NOMO-1 (cell line): Measurements from ENCODE around the gene TMC1.
"Not testable (repeated sequence)": the region's sequence is repeated elsewhere in the genome, so short reads cannot be mapped to it uniquely, and the experiment has no call there.

ENCODE experiments used
- DNase-seq, 2 experiments: peaks; one replicate each; lab custom pipeline; 2025; ENCODE audit not compliant: unreplicated experiment in 2 of 2; lab: John Stamatoyannopoulos, UW

TMC1 gene

DNA sequence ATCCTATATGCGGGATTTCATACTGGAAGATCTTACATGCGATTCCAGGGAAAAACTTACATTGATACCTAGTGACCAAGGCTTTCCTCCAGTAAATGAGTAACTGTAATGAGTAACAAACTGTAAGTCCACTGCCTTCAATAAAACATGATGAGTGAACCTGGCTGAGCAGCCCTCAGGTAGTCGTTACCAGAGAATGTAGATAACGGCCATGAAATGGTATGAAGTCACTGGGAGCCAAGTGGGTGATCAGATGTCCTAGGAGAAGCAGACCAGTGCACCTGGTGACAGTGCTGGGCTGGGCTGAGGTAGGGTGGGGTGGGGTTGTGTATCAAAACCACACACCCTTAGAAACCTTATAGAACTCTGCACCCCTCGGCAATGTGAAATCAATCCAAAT, 227.9 kb downstream of the TMC1 start:
- DNase-seq = no peak

GRCh38 chr9:72751541-72751940, 230.1 kb downstream of the TMC1 start:
- no peak for DNase-seq

GRCh38 chr9:72753266-72753893, 232.0 kb downstream of the TMC1 start:
- no peak for DNase-seq

DNA sequence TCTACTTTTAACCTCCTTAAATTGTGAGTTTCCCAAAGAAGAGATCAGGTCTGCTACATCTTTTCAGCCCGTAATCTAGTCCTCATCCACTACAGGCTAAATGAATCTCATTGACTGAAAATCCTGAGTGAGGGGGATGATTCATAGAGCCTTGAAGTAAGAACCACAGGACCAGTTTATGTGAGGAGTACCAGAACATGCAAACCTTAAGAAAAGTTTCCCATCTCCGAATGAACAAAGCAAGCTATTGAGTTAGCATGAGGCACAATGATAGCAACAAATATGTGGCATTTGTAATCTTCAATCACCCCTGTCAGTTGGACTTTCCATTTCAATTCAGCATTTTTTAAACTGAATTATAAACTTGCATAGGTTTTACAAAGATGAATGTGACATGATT, 234.4 kb downstream of the TMC1 start:
- no peak for DNase-seq

DNA sequence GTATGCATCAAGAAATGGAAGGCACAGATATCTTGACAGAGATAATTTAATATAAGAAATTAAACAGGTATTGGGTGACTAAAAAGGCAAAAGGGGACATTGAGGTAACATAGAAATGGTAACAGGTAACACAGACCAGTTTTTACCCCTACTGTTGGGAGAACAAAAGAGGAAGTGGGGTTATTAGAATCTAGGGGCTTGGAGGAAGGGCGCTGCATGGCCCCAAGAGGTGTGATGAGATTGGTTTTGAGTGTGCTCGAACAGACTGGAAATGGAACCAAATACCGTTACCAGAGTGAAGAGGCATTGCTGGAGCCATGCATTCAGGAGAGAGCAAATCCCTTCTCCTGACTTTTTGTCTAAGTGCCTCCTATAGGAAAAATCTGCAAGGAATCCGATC, 237.5 kb downstream of the TMC1 start:
- DNase-seq = no peak

DNA sequence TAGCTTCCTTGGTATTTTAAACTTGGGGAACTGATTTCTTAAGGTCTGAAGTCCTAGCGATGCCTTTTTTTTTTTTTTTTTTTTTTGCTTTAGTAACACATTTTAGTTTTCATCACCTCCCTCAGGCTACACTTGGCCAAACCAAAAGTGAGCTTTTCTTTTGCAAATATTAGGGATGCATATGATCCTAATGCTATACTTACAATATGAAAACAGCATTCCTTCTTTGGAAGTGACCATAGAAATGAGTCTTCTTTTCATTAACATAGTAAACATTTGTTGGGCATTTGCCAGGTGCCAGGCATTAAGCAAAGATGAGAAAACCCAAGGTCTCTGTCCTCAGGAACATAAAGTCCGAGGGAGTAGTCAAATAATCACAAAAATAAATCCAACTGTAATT, 241.6 kb downstream of the TMC1 start:
- no peak for DNase-seq

GRCh38 chr9:72769546-72769945, 248.1 kb downstream of the TMC1 start:
- no peak for DNase-seq

- no peak for DNase-seq
Measured at GRCh38 chr9:72772661-72773060, 251.3 kb downstream of the TMC1 start.

- no peak for DNase-seq
Measured at GRCh38 chr9:72773570-72773969, 252.2 kb downstream of the TMC1 start.

GRCh38 chr9:72775570-72775969, 254.2 kb downstream of the TMC1 start:
- DNase-seq = no peak

DNA sequence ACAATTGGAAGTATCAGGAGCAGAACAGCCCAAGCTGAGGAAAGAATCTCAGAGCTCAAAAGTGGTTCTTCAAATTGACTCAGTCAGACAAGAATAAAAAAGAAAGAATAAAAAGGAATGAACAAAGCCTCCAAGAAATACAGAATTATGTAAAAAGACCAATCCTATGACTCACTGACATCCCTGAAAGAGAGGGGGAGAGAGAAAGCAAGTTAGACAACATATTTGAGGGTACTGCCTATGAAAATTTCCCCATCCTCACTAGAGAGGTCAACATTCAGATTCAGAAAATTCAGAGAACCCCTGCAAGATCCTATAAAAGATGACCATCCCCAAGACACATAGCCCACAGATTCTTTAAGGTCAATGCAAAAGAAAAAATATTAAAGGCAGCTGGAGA, 258.2 kb downstream of the TMC1 start:
- DNase-seq = no peak

- DNase-seq = no peak
Measured at GRCh38 chr9:72786948-72787347, 265.5 kb downstream of the TMC1 start.

DNA sequence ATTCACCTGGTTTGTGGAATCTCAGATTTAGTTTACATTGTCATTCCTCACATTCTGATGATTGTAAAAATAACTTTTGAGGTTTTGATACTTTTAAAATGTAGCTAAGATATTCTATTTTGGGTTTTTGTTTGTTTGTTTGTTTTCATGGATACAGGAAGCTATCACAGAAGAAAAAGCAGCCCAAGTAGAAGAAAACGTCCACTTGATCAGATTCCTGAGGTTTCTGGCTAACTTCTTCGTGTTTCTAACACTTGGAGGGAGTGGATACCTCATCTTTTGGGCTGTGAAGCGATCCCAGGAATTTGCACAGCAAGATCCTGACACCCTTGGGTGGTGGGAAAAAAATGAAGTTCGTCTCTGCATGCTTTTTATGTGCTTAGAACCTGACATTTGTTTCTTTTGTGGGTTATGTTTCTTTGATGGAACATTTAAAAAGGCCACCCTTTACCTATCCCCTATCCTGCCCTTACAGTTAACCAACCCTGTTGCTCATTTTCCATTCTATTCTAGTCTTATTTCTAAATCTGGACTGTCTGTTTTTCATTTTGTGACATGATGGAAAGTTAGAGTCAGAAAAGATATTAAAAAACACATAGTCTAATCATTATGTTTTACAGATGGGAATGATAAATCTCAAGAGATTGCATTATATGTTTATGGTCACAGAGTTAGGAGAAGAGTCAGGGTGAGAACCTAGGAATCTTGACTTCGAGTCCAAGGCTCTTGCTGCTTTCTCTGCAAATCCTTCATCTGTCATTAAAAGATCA, 267.7 kb downstream of the TMC1 start:
- no peak for DNase-seq

GRCh38 chr9:72789885-72790284, 268.5 kb downstream of the TMC1 start:
- no peak for DNase-seq

- DNase-seq = no peak
Measured at GRCh38 chr9:72790989-72791388, 269.6 kb downstream of the TMC1 start.

DNA sequence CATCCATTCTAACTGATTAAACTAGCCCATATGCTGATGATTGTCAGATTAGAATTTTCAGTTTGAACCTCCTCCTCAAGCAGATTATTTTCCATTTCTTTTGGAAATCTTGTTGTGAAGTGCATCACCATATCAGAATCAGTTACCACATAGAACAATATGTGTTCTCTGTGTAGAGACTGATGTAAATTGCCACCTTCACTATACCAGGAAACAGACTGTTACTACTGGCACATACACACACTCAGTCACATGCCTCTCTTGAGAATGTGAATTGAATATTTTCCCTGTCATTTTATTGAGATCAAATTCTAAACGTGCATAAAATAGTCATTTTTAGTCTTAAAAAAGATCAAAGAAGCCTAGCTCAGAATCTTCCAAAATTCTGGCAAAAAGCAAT, 270.0 kb downstream of the TMC1 start:
- no peak for DNase-seq

DNA sequence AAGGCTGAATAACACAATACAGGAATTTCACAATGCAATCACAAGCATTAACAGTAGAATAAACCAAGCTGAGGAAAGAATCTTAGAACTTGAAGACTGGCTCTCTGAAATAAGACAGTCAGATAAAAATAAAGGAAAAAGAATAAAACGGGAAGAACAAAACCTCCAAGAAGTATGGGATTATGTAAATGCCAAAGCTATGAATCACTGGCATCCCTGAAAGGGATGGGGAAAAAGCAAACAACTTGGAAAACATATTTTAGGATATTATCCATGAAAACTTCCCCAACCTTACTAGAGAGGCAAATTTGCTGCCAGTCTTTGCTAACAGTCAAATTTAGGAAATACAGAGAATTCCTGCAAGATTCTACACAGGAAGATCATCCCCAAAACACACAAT, 273.5 kb downstream of the TMC1 start:
- no peak for DNase-seq

DNA sequence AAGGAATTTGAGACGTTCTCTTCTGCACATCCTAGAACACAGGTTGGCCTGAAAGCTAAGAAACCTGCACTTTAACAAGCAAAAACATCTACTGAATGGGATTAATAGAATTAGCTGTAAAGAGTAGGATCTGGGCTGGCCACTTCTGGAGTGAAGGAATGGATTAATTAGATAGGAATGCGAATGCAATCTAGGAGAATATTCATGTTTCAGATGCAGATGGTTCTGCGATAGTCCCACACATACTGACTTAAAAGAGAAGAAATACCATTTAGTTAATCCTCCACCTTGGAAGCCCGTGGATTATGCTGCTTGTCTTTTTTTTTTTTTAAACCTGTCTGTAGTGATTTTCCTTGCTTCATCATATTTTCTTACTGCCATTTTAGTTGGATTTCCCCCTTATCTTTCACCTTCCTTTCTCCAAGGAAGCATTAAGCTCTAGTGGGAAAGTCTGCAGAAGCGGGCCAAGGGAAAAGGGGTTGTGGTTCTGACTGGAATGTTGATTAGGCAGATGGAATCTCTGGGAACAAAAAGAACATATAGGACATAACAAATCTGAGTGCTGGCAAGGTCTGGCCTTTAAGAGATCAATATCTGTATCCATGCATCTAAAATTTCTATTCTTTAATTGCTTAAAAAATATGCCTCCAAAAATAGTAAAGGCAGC, 279.1 kb downstream of the TMC1 start:
- DNase-seq = no peak

GRCh38 chr9:72805238-72805637, 283.8 kb downstream of the TMC1 start:
- no peak for DNase-seq

GRCh38 chr9:72806313-72806809, 285.0 kb downstream of the TMC1 start:
- not testable (repeated sequence) for DNase-seq

DNA sequence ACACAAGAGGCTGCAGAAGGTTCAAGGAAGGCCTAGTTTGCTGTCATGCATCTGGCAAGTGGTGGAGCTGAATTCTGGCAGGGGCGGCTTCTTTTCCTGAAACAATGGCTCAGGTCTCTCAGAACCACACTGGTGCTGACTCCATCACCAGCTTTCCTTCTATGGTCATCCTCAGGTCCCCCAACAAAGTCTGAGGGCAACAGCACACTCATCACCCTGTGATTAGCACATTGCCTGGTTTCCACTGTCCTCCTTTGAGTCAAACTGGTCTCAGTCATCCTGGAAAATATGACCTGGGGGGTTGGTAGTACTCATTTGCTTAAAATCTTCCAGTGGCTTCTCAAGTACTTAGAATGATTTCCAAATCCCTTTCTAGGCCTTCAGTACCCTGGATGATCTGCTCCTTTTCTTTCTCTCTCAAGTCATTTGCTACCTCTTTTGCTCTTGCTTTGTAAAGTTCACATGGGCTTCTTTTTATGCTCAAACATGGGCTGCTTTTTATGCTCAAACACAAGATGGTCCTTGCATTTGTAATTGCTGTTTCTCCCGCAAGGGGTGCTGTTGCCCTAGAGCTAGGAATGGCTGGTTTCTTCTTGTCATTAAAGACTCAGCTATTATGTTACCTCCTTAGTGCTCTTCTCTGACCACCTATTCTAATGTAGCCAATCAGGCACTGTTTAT, 286.5 kb downstream of the TMC1 start:
- DNase-seq = no peak
